Measurements from ENCODE around the gene CCNA2.

DNA sequence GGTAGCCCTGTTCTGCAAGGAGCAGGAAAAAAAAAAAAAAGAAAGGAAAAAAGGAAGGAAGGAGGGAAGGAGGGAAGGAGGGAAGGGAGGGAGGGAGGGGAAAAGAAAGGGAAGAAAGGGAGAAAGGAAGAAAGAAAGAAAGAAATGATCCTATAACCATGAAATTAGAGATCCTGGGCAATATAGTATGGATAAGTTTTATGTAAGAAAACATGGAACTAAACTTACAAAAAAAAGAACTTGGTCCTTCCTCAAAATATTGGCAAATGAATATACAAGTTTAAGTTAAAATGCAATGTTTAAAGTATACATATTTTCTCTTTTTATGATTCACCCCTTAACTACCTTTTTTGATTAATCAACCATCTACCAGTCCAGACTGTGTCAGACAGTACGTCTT, 27.7 kb upstream of the CCNA2 start:
- no peak for TF ChIP-seq CTCF (conservative IDR thresholded peaks at IDR 0.05)
- no peak for TF ChIP-seq ZFX (IDR thresholded peaks at IDR 0.05)

Measured in C4-2B (cell line).